GM18520 (cell line): ENCODE results near the gene FSCN2.
"Not testable (repeated sequence)": the region's sequence is repeated elsewhere in the genome, so short reads cannot be mapped to it uniquely, and the experiment has no call there.

ENCODE experiments used
- ATAC-seq: cut with Tn5 transposase; IDR thresholded peaks from one replicate; pipeline ENCODE4 v1.9.1; 2021; ENCODE audit not compliant: unreplicated experiment

Gene FSCN2

GRCh38 chr17:81524039-81524864 lies 3.9 kb upstream of the FSCN2 start:
- no peak for ATAC-seq

GRCh38 chr17:81524865-81525159 lies 3.4 kb upstream of the FSCN2 start:
- no peak for ATAC-seq

DNA sequence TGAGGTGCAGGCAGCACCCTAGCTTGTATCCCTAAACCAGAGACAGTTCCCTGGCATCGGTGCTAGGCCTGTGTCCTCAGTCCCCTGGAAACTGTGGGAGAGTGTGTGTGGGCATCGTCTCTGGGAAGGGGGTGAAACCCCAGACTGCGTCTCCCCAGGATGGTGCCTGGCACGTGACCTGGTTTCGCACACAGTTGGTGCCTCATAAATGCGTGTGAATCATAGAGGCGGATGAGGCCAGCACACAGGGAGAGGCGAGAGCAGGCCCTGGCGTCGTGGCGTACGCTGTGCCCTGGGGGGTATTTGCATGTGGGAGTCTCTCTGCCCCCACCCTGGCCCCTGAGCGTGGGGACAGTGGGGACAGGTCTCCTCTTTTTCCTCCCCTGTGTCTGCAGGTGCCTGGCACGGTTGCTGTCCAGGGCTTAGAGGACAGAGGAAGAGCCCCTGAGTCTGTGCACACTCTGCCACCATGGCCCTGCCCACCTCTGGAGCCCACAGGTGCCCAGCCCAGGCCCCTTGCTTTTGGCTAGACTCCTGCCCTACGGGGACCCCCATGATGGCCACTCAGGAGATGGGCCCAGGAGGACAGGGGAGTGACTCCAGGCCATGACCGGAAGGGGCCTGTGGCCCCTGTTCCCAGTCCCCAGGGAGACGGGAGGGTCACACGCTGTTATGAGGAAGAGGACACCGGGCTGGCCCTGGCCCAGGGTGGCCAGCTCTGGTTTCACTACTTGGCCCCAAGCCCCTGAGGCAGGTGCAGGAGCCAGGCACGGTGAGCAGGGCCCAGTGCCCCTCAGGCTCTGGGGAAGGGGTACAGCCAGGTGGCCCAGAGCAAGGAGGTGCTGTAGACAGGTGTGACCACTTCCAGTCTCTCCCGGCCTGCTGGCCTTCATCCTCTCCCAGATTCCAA lies 1.3 kb upstream of the FSCN2 start:
- no peak for ATAC-seq

DNA sequence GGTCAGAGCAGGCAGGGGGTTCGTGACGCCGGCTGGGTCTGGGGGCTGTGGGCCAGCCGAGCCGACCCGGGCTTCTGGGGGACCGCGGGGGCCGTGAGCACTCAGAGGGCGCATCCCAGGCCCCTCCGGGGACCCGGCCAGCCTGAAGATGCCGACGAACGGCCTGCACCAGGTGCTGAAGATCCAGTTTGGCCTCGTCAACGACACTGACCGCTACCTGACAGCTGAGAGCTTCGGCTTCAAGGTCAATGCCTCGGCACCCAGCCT lies 140 bp downstream of the FSCN2 start:
- no peak for ATAC-seq

DNA sequence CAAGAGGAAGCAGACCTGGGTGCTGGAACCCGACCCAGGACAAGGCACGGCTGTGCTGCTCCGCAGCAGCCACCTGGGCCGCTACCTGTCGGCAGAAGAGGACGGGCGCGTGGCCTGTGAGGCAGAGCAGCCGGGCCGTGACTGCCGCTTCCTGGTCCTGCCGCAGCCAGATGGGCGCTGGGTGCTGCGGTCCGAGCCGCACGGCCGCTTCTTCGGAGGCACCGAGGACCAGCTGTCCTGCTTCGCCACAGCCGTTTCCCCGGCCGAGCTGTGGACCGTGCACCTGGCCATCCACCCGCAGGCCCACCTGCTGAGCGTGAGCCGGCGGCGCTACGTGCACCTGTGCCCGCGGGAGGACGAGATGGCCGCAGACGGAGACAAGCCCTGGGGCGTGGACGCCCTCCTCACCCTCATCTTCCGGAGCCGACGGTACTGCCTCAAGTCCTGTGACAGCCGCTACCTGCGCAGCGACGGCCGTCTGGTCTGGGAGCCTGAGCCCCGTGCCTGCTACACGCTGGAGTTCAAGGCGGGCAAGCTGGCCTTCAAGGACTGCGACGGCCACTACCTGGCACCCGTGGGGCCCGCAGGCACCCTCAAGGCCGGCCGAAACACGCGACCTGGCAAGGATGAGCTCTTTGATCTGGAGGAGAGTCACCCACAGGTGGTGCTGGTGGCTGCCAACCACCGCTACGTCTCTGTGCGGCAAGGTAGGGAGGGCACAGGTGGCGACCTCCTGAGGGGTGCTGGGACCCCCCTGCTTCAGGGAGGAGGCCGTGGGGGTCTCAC lies 667 bp downstream of the FSCN2 start:
- no peak for ATAC-seq

- ATAC-seq, result no peak
Measured at GRCh38 chr17:81529437-81529803, 1.2 kb downstream of the FSCN2 start.

DNA sequence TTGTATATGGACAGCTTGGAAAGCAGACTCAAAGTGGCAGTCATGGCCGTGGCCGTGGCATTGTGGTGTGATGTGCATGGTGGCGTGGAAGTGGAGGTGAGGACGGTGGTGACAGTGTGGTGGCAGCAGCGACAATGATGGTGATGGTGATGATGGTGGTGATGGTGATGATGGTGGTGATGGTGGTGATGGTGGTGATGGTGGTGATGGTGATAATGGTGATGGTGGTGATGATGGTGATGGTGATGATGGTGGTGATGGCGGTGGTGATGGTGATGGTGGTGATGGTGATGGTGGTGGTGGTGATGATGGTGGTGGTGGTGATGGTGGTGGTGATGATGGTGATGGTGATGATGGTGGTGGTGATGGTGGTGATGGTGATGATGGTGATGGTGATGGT lies 2.8 kb downstream of the FSCN2 start:
- ATAC-seq, result not testable (repeated sequence)

DNA sequence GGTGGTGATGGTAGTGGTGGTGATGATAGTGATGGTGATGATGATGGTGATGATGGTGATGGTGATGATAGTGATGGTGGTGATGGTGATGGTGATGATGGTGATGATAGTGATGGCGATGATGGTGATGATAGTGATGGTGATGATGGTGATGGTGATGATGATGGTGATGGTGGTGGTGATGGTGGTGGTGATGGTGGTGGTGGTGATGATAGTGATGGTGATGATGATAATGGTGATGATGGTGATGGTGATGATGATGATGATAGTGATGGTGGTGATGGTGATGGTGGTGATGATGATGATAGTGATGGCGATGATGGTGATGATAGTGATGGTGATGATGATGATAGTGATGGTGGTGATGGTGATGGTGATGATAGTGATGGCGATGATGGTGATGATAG lies 3.8 kb downstream of the FSCN2 start:
- ATAC-seq, result not testable (repeated sequence)

DNA sequence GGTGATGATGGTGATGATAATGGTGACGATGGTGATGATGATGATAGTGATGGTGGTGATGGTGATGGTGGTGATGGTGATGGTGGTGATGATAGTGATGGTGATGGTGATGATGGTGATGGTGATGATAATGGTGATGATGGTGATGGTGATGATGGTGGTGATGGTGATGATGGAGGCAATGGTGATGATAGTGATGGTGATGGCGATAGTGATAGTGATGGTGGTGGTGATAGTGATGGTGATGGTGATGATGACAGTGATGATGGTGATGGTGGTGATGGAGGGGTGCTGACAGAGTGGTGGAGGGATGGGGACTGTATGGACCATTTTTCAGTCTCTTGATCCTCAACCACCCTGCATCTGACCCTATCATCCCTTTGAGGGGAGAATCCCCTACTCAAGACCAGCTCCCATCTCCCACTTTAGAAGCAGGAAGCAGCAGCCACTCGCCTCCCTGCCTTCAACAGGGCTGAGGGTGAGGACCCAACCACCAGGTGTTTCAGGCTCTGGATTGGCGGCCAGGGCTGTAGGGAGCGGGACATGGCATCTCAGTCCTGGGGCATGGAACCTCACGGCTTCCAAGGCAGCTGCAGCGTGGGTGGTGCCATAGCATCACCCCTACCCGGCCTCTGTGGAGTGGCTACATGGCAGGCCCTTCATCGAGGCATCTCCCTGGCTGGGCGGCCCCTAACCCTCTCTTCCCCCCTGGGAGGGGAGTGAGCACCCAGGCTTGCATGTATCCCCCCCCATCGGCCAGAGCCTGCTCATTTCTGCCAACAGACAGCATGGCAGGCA lies 4.5 kb downstream of the FSCN2 start:
- ATAC-seq, result no peak

DNA sequence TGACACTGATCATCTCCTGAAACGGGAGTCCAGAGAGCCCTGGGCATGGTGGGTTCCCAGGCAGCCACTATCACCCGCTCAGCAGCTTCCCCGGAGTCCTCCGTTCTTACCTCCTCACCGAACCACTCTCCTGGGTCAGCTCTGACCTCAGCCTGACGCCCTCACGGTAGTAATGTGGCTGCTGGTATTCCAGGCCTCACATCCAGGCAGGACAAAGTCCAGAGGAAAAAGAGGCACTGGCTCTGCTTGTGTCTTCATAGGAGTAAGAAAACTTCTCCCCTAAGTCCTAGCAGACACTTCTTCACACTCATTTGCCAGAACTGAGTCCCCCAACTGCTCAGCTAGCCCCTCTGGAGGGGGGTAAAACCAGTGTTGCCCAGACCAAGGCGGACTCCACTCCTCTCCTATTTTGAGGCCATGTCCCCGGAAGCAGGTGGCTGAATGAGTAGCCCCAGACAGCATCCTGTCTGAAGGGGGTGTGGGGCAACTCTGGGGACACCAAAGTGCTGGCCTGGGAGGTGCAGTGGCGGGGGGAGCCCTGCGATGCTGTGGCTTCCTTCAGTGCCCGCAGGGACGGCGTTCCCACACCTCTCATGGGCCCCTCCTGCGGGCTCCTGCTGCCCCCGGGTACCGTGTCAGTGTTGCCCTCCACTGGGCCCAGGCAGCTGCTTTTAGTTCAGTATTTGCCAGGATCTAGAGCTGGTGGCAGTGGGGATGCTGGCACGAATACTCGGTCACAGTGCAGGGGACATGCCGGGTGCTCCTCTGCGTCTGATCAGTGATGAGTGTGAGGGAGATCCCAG lies 5.4 kb downstream of the FSCN2 start:
- ATAC-seq, result no peak

- ATAC-seq, result no peak
Measured at GRCh38 chr17:81534157-81535006, 6.2 kb downstream of the FSCN2 start.

GRCh38 chr17:81535007-81535328 lies 6.8 kb downstream of the FSCN2 start:
- ATAC-seq, result no peak

DNA sequence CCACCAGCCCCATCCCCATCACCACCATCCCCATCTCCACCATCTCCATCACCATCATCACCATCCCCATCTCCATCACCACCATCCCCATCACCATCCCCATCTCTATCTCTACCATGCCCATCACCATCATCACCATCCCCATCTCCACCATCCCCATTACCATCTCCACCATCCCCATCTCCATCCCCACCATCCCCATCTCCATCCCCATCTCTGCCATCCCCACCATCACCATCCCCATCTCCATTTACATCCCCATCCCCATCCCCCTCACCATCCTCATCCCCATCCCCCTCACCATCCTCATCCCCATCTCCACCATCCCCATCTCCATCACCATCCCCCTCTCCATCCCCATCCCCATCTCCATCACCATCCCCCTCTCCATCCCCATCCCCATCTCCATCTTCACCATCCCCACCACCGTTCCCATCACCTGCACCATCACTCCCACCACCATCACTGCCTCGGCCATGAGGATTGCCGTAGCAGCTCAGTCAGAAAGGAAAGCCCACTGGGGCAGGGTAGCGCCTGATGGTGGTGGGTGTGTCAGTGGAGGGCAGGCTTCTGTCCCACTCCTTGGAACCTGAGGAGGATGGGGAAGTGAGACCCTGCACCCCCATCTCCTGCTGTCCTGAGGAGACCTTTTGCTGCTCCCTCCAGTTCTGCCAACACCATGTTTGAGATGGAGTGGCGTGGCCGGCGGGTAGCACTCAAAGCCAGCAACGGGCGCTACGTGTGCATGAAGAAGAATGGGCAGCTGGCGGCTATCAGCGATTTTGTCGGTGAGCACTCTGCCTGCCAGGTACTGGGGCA lies 7.5 kb downstream of the FSCN2 start:
- ATAC-seq, result no peak

- no peak for ATAC-seq
Measured at GRCh38 chr17:81536299-81537290, 8.4 kb downstream of the FSCN2 start.

- no peak for ATAC-seq
Measured at GRCh38 chr17:81537343-81537855, 9.2 kb downstream of the FSCN2 start.

- no peak for ATAC-seq
Measured at GRCh38 chr17:81537856-81538555, 9.8 kb downstream of the FSCN2 start.
